Measurements from ENCODE around the gene SGSM1.

SGSM1 gene

DNA sequence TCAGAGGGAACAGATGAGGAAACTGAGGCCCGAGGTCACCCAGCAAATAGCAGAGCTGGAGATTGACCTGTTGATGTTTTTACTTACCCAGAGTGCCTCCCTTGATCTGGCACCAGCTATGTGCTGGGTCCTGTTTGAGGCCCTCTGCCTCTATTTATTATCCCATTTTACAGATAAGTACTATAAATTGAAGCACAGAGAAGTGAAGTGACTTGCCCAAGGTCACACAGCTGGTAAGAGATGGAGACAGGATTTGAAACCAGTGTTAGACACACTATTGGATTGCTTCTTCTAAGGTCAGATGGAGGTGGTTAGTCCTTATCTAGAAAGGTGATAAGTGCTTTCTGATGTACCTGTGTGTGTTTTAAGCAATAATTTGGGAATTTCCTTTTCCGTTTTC is 13.5 kb downstream of the SGSM1 start:
- no peak overlapping the region for H3K4me3 ChIP-seq (ENCODE audit: low read length)
- DNase-seq (ENCODE audit: low read depth), result no peak
- TF ChIP-seq CTCF (IDR thresholded peaks at IDR 0.05; ENCODE audit: insufficient read depth, low read depth, low read length, missing control alignments), result no peak

- no peak for TF ChIP-seq CTCF (IDR thresholded peaks at IDR 0.05; ENCODE audit: insufficient read depth, low read depth, low read length, missing control alignments)
- H3K4me3 ChIP-seq (ENCODE audit: low read length), result no peak overlapping the region
- DNase-seq (ENCODE audit: low read depth), result no peak
These were observed 14.0 kb downstream of the SGSM1 start for GRCh38 chr22:24819911-24820461.

GRCh38 chr22:24822471-24822870 is 16.5 kb downstream of the SGSM1 start:
- no peak for TF ChIP-seq CTCF (IDR thresholded peaks at IDR 0.05; ENCODE audit: insufficient read depth, low read depth, low read length, missing control alignments)
- no peak for DNase-seq (ENCODE audit: low read depth)
- H3K4me3 ChIP-seq (ENCODE audit: low read length), result no peak overlapping the region

DNA sequence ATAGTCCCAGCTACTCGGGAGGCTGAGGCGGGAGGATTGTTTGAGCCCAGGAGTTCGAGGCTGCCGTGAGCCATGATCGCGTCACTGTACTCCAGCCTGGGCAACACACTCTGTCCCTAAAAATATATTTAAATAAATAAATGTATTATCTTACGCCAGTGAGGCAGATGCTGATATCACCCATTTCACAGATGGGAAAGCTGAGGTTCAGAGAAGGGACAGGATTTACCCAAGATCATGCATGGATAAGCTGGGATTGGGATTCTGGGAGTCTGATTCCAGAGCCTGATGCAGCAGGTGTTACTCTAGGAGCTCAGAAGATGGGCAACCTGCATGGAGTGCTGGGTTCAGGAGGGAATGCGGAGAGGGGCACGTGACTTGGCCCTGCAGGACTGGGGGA is 17.8 kb downstream of the SGSM1 start:
- TF ChIP-seq CTCF (IDR thresholded peaks at IDR 0.05; ENCODE audit: insufficient read depth, low read depth, low read length, missing control alignments), result no peak
- no peak overlapping the region for H3K4me3 ChIP-seq (ENCODE audit: low read length)
- DNase-seq (ENCODE audit: low read depth), result no peak

DNA sequence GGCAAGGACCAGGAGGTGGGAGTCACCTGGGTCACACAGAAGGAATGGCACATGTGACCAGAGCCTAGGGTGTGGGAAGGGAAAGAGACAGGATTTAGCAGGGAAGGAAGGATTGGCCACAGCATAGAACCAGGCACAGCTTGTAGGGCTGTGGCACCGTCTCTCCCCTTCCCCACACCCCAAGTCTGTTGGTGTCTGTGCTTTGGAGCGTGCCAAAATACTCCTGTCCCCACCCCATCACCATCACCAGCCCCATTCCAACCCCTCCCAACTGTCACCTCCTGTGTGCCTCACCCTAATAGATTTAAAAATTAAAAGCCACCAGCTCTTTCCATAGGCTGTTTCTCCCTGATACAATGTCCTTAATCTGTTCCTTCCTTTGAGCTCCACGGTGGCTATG is 18.2 kb downstream of the SGSM1 start:
- TF ChIP-seq CTCF (IDR thresholded peaks at IDR 0.05; ENCODE audit: insufficient read depth, low read depth, low read length, missing control alignments), result no peak
- no peak for DNase-seq (ENCODE audit: low read depth)

DNA sequence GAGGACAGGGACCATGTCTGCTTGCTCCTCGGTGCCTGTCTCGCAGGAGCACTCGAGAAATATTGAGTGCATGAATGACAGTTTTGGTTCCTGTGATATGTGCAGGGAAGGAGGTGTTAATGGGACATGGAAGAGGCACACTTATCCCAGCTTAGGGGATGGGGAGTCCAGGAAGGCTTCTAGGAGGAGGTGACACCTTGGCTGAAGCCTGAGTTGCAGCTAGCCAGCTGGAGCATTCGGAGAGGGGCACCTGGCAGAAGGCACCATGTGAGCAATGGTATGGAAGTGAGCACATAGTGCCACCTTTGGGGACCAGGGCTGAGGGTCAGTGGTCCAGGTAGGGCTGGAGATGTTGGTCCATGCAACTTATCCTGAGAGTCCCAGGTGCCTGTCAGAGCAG is 18.9 kb downstream of the SGSM1 start:
- no peak overlapping the region for H3K4me3 ChIP-seq (ENCODE audit: low read length)
- TF ChIP-seq CTCF (IDR thresholded peaks at IDR 0.05; ENCODE audit: insufficient read depth, low read depth, low read length, missing control alignments), result no peak
- DNase-seq (ENCODE audit: low read depth), result no peak

More for the DNA sequence above, 18.2 kb downstream of the SGSM1 start:
- no peak overlapping the region for H3K4me3 ChIP-seq (ENCODE audit: low read length)

DNA sequence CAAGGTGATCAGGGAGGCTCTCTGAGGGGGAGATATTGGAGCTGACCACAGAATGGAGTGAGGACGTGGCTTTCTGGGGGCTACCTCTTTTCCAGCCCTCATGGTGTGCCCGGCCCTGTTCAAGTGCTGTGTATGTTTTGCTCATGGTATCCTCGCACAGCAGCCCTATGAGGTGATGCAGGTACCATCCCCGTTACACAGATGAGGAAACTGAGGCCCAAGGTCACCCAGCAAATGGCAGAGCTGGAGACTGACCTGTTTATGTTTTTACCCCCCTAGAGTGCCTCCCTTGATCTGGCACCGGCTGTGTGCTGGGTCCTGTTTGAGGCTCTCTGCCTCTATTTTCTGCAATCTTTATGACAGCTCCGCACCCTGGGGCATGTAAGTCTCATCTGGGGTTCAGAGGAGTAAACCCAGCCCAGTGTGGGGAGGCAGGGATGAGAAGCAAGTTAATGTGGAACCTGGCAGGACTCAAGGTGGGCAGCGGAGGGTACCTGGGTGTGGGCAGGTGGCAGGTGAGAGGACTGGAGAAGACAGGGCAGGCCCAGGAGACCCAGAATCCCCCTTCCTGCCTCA is 20.8 kb downstream of the SGSM1 start:
- DNase-seq (ENCODE audit: low read depth), result no peak
- no peak overlapping the region for H3K4me3 ChIP-seq (ENCODE audit: low read length)
- TF ChIP-seq CTCF (IDR thresholded peaks at IDR 0.05; ENCODE audit: insufficient read depth, low read depth, low read length, missing control alignments), result no peak
